GM19351 (cell line): Measurements from ENCODE around the gene TMEM164.
"Not testable (repeated sequence)": the region's sequence is repeated elsewhere in the genome, so short reads cannot be mapped to it uniquely, and the experiment has no call there.

Source experiments
- ATAC-seq: cut with Tn5 transposase; IDR thresholded peaks from one replicate; pipeline ENCODE4 v1.9.1; 2021; ENCODE audit warnings: mild to moderate bottlenecking, moderate library complexity; ENCODE audit not compliant: unreplicated experiment

TMEM164 gene

GRCh38 chrX:110002300-110003166 is at the start of gene TMEM164:
Gene TMEM164 (plus strand): TSS chrX:110003114. CDS start chrX:110003775, 661 bp downstream.
- peak; percentile 72 for ATAC-seq

GRCh38 chrX:109954333-109954732 is 48.6 kb upstream of the TMEM164 start:
- ATAC-seq: no peak

- ATAC-seq: no peak
These were observed 48.0 kb upstream of the TMEM164 start for GRCh38 chrX:109954955-109955354.

- no peak for ATAC-seq
These were observed 44.6 kb upstream of the TMEM164 start for GRCh38 chrX:109958266-109958665.

GRCh38 chrX:109959356-109959871 is 43.5 kb upstream of the TMEM164 start:
- ATAC-seq: no peak

GRCh38 chrX:109964390-109964789 is 38.5 kb upstream of the TMEM164 start:
- no peak for ATAC-seq

GRCh38 chrX:109966246-109966645 is 36.7 kb upstream of the TMEM164 start:
- no peak for ATAC-seq

- no peak for ATAC-seq
These were observed 35.8 kb upstream of the TMEM164 start for GRCh38 chrX:109967156-109967555.

GRCh38 chrX:109970841-109971240 is 32.1 kb upstream of the TMEM164 start:
- ATAC-seq: not testable (repeated sequence)

GRCh38 chrX:109974906-109975655 is 27.8 kb upstream of the TMEM164 start:
- ATAC-seq: no peak

- ATAC-seq: not testable (repeated sequence)
These were observed 17.7 kb upstream of the TMEM164 start for GRCh38 chrX:109985210-109985609.

- ATAC-seq: no peak
These were observed 15.0 kb upstream of the TMEM164 start for GRCh38 chrX:109987884-109988283.

- peak; percentile 73 for ATAC-seq
These were observed 12.2 kb upstream of the TMEM164 start for GRCh38 chrX:109990582-109991276.

GRCh38 chrX:109992203-109992602 is 10.7 kb upstream of the TMEM164 start:
- ATAC-seq: no peak

GRCh38 chrX:109995155-109995554 is 7.8 kb upstream of the TMEM164 start:
- ATAC-seq: no peak

GRCh38 chrX:109997786-109998452 is 5.0 kb upstream of the TMEM164 start:
- no peak for ATAC-seq

- ATAC-seq: no peak
These were observed 2.9 kb upstream of the TMEM164 start for GRCh38 chrX:110000000-110000399.

GRCh38 chrX:110000847-110001713 is 1.8 kb upstream of the TMEM164 start:
- no peak for ATAC-seq

- no peak for ATAC-seq
These were observed 1.1 kb upstream of the TMEM164 start for GRCh38 chrX:110001740-110002299.
